ENCODE results near the gene ABHD10. TPM values are rescaled to one million over a fixed set of nuclear protein-coding genes. Genes with fewer than 3 reads are reported as not detected.

Gene ABHD10
- total RNA-seq, 1 experiment from 2014 or later: 21.8 TPM

DNA sequence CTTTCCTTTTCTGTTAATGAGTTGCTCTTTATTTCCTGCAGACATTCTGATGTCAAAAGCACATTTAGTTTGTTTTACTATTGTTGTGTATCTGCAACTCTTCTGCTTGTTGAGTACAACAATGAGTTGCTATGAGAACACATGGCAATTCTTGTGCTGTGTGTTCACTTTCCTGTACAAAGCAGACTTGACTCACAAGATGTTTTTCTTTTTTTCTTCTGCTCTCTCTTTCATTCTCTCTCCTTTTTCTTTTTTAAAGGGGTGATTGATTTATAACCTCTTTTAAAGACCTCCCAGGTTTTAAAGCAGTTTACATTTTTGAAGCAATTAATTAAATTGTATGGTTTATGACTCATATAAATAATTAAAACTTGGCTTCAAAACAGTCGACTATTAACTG is 31.6 kb upstream of the ABHD10 start:
- no peaks in the 10 kb centered on the region for H3K79me2 ChIP-seq (ENCODE audit: insufficient read depth, low read length)
- H3K27me3 ChIP-seq (ENCODE audit: insufficient read depth, low read length): no peaks in the 10 kb centered on the region
- Mint-ChIP-seq H3K4me3 (no peak overlapping the region), H3K36me3 (ENCODE audit: insufficient read depth in 1 of 3, low read depth in 3 of 3) (no peaks in the 10 kb centered on the region), H3K27ac (no peak overlapping the region), H3K27me3 (ENCODE audit: low read depth) (no peaks in the 10 kb centered on the region), H3K9me3 (no peaks in the 10 kb centered on the region), H3K4me1 (no peaks in the 10 kb centered on the region)
- H3K56ac ChIP-seq (ENCODE audit: insufficient read length, low read depth, low read length): no peak overlapping the region
- no peak overlapping the region for H4K8ac ChIP-seq (replicated peaks; ENCODE audit: insufficient read length, low read depth, low read length)
- H3K4me2 ChIP-seq (ENCODE audit: insufficient read depth, insufficient read length, low read length): no peak overlapping the region
- no peaks in the 10 kb centered on the region for H3K23me2 ChIP-seq (ENCODE audit: insufficient read length, low read depth, low read length, poor library complexity, severe bottlenecking)
- H3K4me1 ChIP-seq (ENCODE audit: insufficient read depth, low read length): no peaks in the 10 kb centered on the region
- H4K91ac ChIP-seq (ENCODE audit: insufficient read length, low read depth, low read length): no peak overlapping the region
- DNase-seq: no peak
- no peaks in the 10 kb centered on the region for H3K79me1 ChIP-seq (ENCODE audit: insufficient read depth, low read depth, low read length, poor library complexity, severe bottlenecking)
- no peak overlapping the region for H3K23ac ChIP-seq (ENCODE audit: insufficient read length, low read depth, low read length)
- no peak overlapping the region for H3T11ph ChIP-seq (ENCODE audit: low read length)
- WGBS (ENCODE audit: extremely low coverage, insufficient read length, low lambda C conversion rate): no CpG with 5 or more reads among the region's 1 CpG
- H2AFZ ChIP-seq (ENCODE audit: low read length): no peak overlapping the region
- H4K20me1 ChIP-seq (ENCODE audit: control insufficient read depth, insufficient read depth, insufficient read length): no peaks in the 10 kb centered on the region
- H2BK5ac ChIP-seq (ENCODE audit: insufficient read length, low read length): no peak overlapping the region
- no peak overlapping the region for H3K18ac ChIP-seq (ENCODE audit: insufficient read length, low read depth, low read length)
- no peak overlapping the region for H2BK15ac ChIP-seq (ENCODE audit: low read depth, low read length)
- H3K14ac ChIP-seq (ENCODE audit: insufficient read depth, low read length): no peak overlapping the region
- no peak overlapping the region for H3K4ac ChIP-seq (ENCODE audit: low read depth, low read length)
- H3K27ac ChIP-seq (ENCODE audit: insufficient read length, low read depth, low read length): no peak overlapping the region
- TF ChIP-seq, protein P1, sequence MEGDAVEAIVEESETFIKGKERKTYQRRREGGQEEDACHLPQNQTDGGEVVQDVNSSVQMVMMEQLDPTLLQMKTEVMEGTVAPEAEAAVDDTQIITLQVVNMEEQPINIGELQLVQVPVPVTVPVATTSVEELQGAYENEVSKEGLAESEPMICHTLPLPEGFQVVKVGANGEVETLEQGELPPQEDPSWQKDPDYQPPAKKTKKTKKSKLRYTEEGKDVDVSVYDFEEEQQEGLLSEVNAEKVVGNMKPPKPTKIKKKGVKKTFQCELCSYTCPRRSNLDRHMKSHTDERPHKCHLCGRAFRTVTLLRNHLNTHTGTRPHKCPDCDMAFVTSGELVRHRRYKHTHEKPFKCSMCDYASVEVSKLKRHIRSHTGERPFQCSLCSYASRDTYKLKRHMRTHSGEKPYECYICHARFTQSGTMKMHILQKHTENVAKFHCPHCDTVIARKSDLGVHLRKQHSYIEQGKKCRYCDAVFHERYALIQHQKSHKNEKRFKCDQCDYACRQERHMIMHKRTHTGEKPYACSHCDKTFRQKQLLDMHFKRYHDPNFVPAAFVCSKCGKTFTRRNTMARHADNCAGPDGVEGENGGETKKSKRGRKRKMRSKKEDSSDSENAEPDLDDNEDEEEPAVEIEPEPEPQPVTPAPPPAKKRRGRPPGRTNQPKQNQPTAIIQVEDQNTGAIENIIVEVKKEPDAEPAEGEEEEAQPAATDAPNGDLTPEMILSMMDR (conservative IDR thresholded peaks at IDR 0.05): no peak
- H2BK12ac ChIP-seq (ENCODE audit: insufficient read length, low read depth, low read length): no peak overlapping the region
- no peak overlapping the region for H2AK5ac ChIP-seq (ENCODE audit: insufficient read length, low read length)
- no peak overlapping the region for H2BK20ac ChIP-seq (ENCODE audit: low read depth, low read length, poor library complexity, severe bottlenecking)
- no peak overlapping the region for H2BK120ac ChIP-seq (ENCODE audit: low read depth, low read length, poor library complexity, severe bottlenecking)
- H4K5ac ChIP-seq (ENCODE audit: insufficient read length, low read depth, low read length): no peak overlapping the region
- no peak overlapping the region for H3K9ac ChIP-seq (ENCODE audit: extremely low read depth, insufficient read length, low read length)
- no peaks in the 10 kb centered on the region for H3K9me3 ChIP-seq (ENCODE audit: control insufficient read depth, low read depth, low read length)
